Gastrocnemius medialis (tissue), 4 donors: ENCODE measurements around the gene SRSF8.
"Not testable (repeated sequence)": the region's sequence is repeated elsewhere in the genome, so short reads cannot be mapped to it uniquely, and the experiment has no call there.

Source experiments
- POLR2A ChIP-seq, 2 donors: fragments of 450-650 bp; IDR thresholded peaks; one replicate each; pipeline ENCODE4 v1.6.1; 2017; ENCODE audit warnings: antibody characterized with exemption in 2 of 2, mild to moderate bottlenecking in 2 of 2, moderate library complexity in 2 of 2
- TF ChIP-seq, protein P1 (sequence below), 5 experiments: fragments of 450-650 bp in 3 of 5; fragments of 200-600 bp in 2 of 5; sonication (generic) in 2 of 5; IDR thresholded peaks in 4 of 5; conservative IDR thresholded peaks in 1 of 5; 1 replicate in 4 of 5; 2 replicates in 1 of 5; pipeline ENCODE4 v1.5.1; 2016 to 2019; ENCODE audit warnings: antibody characterized with exemption in 5 of 5, mild to moderate bottlenecking in 3 of 5, moderate library complexity in 3 of 5

DNA sequence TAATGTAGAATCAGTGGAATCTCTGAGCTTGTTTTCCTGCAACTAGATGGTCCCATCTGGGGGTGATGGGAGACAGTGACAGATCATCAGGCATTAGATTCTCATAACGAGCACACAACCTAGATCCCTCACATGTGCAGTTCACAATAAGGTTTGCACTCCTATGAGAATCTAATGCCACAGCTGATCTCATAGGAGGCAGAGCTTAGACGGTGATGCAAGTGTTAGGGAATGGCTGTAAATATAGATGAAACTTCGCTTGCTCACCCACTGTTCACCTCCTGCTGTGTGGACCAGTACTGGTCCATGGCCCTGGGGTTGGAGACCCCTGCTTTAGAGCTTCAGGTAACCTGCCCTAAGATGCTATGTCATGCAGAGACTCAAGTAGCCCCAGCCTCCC, 44.8 kb downstream of the SRSF8 start:
- not testable (repeated sequence) for TF ChIP-seq POLR2A (IDR thresholded peaks at IDR 0.05)
- TF ChIP-seq, protein P1, sequence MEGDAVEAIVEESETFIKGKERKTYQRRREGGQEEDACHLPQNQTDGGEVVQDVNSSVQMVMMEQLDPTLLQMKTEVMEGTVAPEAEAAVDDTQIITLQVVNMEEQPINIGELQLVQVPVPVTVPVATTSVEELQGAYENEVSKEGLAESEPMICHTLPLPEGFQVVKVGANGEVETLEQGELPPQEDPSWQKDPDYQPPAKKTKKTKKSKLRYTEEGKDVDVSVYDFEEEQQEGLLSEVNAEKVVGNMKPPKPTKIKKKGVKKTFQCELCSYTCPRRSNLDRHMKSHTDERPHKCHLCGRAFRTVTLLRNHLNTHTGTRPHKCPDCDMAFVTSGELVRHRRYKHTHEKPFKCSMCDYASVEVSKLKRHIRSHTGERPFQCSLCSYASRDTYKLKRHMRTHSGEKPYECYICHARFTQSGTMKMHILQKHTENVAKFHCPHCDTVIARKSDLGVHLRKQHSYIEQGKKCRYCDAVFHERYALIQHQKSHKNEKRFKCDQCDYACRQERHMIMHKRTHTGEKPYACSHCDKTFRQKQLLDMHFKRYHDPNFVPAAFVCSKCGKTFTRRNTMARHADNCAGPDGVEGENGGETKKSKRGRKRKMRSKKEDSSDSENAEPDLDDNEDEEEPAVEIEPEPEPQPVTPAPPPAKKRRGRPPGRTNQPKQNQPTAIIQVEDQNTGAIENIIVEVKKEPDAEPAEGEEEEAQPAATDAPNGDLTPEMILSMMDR (IDR thresholded peaks at IDR 0.05 in 4 of 5, conservative IDR thresholded peaks at IDR 0.05 in 1 of 5), result not testable (repeated sequence)
